ENCODE measurements around the gene SSR1.
"Not testable (repeated sequence)": the region's sequence is repeated elsewhere in the genome, so short reads cannot be mapped to it uniquely, and the experiment has no call there.

The SSR1 gene

DNA sequence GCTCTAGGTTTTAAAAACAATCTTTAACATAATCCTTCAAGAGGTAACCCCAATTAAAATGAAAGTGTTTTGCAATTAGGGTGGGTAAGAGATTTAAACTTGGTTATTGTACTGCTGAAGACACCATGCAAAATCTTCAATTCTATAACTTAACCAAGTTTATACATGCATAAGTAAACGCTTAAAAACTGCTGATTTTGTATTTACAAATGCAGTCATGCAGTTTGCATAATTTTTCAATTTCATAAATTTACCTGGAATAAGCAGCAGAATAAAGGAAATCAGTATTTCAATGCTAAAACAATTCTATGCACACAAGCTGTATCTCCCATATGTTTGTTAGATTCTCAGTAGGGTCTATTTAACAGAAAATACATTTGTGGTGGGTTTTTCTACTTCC is 22.9 kb downstream of the SSR1 start:
- DNase-seq (ENCODE audit: extremely low spot score, insufficient read length, low read depth) = no peak

DNA sequence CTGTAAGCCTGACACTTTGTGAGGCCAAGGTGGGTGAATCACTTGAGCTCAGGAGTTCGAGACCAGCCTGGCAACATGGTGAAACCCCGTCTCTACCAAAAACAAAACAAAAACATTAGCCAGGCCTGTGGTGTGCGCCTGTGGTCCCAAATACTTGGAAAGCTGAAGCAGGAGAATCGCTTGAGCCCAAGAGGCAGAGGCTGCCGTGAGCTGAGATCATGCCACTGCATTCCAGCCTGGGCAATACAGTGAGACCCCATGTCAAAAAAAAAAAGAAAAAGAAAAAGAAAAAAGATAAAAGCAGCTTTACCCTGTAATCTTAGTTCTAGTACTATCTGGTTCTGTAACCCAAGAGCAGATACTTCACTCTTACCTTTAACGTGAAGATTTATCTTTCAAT is 27.6 kb downstream of the SSR1 start:
- no peak for FAIRE-seq
- no peak for DNase-seq (ENCODE audit: extremely low spot score, insufficient read length, low read depth)

More for the DNA sequence above, 22.9 kb downstream of the SSR1 start:
- FAIRE-seq = no peak

DNA sequence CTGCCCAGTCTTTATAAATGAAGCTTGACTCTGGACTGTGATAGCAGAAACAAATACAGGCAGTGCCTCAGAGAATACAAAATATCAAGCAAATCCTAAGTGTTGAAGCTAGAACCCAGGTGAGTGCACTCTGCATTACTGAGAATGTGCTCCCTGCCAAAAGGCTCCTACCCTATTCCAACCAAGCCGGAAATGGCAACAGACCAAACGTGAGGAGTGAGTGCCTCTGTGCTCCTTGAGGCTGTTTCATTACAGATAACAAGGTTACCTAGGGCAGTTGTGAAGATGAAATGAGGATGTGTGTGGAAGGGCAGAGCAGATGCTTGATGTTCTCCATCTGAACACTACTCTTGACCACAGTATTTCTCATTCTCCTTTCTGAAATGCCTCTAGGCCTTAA is 29.3 kb downstream of the SSR1 start:
- DNase-seq (ENCODE audit: extremely low spot score, insufficient read length, low read depth) = no peak
- FAIRE-seq = no peak

DNA sequence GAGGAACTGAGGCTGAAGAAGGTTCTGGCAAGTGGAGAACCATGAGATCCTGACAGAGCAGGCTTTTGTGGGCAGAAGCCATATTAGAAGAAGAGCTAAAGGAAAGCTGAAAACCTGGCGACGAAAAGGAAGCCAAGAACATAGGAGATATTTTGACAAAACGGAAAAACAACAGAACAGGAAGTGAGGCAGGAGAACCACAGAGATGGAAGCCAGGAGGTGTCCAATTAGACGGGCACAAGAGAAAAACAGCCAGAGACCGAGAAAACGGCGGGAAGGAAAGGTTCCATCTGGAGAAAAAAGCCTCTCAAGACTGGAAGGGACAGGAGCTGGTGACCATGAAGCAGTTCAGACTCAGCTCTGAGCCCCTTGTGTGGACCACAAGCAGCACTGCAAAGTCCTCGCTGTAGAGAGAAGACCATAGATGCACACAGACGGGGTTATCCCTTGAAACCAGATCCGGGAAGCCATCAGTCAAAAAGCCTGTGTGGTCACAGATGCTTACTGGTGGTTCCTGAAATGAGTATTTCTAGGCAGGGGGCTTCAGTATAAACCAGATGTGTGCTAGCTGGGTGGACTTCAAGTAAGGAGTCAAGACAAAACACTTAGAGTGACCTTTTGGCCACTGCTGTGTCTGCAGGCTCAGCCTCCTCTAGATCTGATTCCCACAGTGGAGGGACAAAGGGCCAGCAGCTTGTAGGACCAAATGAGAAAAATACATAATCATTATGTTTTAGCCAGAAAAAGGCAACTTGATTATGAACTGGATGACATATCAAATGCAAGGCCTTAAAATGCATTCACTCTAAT is 30.7 kb downstream of the SSR1 start:
- FAIRE-seq (no peak), DNase-seq (ENCODE audit: extremely low spot score, insufficient read length, low read depth) (no peak)

DNA sequence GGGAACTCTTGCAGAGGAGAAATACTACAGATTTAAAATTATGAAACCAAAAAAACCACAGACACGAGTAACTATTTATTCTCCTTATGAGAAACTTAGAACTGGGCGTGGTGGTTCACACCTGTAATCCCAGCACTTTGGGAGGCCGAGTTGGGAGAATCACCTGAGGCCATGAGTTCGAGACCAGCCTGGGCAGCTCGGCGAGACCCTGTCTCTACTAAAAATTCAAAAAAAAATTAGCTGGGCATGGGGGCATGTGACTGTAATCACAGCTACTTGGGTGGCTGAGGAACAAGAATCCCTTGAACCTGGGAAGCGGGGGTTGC is 36.8 kb downstream of the SSR1 start:
- DNase-seq (ENCODE audit: extremely low spot score, insufficient read length, low read depth) (no peak), FAIRE-seq (no peak)

DNA sequence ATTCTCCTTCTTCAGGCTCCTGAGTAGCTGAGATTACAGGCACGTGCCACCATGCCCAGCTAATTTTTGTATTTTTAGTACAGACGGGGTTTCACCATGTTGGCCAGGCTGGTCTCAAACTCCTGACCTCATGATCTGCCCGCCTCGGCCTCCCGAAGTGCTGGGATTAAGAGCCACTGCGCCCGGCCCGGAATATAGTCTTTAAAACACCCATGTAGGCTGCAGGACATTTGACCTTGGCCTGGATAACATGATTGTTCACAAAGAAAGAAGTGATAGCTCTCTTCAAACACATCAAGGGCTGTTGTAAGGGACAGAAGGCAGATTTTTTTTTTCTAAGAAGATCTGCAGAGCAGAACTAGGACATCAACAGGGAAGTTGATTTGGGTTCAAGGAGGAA is 38.5 kb downstream of the SSR1 start:
- not testable (repeated sequence) for DNase-seq (ENCODE audit: extremely low spot score, insufficient read length, low read depth); FAIRE-seq

DNA sequence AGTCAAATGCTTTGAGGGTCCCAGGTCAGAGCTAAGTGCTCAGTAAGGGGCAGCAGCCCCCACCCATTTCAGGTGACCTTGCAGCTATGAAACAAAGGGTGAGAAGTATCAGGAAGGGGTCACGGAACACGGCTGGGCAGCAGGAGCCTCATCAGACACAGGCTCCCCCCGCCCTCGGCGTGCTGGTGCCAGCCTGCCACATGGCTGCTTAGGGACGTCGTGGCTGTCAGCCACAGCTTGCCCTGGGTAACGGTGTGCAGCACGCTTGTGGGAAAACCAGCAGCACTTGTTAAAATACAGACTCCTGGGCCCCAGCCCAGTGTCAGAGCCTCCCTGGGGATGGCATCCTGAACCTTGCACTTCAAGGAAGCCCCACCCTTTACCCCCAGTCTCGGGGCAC is 39.3 kb downstream of the SSR1 start:
- DNase-seq (ENCODE audit: extremely low spot score, insufficient read length, low read depth) (no peak), FAIRE-seq (no peak)

DNA sequence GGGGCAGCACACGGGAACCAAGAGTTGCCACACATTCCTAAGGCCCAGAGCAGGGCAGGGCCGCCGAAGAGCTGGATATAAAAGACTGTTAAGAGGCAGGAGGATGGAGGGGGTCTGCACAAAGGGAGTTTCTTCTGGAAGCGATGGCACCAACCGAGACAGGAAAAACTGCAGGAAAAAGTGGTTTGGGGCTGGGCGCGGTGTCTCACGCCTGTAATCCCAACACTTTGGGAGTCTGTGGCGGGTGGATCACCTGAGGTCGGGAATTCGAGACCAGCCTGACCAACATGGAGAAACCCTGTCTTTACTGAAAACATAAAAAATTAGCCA is 41.8 kb downstream of the SSR1 start:
- no peak for DNase-seq (ENCODE audit: extremely low spot score, insufficient read length, low read depth)
- FAIRE-seq = no peak

DNA sequence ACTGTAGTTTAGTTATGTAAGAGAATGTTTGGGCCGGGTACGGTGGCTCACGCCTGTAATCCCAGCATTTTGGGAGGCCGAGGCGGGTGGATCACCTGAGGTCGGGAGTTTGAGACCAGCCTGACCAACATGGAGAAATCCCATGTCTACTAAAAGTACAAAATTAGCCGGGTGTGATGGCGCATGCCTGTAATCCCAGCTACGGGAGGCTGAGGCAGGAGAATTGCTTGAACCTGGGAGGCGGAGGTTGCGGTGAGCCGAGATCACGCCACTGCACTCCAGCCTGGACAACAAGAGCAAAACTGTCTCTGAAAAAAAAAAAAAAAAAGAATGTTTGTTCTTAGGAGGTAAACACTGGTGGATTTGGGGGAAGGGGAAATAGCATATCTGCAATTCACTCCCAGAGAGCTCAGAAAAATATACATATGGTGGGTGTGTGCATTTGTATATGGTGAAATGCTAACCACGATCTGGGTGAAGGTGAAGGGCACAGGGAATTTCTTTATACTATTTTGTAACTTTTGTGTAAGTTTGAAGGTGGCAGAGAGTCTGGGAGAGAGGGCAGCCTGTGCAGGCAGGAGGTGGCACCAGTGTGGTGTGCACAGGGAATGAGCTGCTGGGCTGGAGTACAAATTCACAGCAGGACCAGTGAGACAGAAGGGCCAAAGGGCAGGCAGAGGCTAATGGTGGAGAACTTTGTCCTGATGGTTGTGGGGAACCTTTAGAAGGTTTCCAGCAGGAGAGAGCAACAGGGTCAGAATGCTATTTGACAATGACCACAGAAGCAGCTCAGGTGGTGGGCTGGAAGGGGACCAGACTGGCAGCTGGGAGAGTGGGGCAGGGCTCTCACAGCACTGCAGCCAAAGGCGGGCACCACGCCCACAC is 42.4 kb downstream of the SSR1 start:
- DNase-seq (ENCODE audit: extremely low spot score, insufficient read length, low read depth) = no peak
- FAIRE-seq = no peak

DNA sequence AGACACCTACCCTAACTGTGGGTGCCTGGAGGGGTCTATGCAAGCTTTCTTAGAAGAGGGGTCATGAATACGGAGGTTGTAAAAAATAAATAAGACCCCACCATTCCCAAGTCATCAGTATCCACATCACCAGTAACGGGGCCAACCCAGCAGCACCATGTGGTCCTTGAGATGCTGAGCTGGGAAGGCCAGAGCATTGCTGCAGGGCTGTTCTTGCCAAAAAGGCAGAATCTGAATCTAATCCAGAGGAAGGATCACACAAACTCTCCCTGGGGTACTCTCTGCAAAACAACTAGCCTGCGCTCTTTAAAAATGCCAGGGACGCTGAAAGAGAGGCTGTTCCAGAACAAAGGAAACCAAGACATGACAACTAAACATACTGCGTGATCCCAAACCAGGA is 43.2 kb downstream of the SSR1 start:
- no peak for FAIRE-seq
- no peak for DNase-seq (ENCODE audit: extremely low spot score, insufficient read length, low read depth)

DNA sequence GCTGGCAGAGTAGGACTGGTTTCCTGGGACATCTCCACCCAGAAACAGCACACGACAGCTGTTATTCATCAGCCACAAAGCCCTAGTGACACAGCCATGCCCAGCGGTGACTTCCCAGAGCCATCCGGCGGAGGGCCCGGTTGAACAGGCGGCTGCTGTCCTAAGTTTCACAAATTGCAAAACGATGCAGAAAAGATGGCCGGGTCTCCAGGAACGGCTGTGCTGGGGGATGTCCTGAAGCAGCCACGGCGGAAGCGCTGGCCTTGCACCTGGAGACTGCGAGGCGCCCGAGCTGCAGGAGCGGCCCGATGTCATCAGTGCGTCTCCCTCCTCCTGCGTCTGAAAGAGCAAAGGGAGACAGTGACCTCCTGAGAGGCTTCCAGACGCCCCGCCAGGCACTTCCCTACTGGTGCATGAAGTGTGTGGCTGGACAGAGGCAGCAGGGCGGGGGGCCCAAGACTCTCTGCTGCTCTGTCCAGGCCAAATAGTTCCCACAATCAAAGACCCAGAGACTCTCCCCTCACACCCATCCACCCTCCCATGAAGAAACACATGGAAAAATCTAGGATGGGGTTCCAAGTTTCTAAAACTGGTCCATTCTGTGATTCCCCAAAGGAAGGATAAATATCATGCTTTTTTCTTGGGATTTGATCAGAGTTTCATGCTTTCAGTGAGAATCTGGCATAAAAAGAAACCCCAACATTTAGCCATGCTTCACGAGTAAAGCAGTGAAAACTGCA is 44.0 kb downstream of the SSR1 start:
- FAIRE-seq (no peak), DNase-seq (ENCODE audit: extremely low spot score, insufficient read length, low read depth) (no peak)

DNA sequence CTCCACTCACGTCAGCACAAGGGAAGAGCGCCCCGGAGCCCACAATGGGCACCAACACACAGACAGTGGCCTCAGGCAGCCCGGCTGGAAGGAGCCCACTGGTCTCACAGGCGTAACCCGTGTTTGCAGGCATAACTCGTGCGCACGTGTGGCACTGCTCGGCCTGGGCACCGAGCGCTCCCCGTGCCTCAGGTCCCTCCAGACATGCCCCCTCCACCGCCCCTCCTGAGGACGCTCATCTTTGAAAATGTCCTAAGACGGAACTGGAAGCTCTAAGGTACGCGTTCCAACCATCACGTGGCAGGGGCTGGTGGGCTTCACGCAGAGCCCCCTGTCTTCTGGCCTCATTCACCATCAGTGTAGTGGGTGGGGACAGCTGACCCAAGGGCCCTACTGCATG is 44.6 kb downstream of the SSR1 start:
- no peak for FAIRE-seq
- no peak for DNase-seq (ENCODE audit: extremely low spot score, insufficient read length, low read depth)

DNA sequence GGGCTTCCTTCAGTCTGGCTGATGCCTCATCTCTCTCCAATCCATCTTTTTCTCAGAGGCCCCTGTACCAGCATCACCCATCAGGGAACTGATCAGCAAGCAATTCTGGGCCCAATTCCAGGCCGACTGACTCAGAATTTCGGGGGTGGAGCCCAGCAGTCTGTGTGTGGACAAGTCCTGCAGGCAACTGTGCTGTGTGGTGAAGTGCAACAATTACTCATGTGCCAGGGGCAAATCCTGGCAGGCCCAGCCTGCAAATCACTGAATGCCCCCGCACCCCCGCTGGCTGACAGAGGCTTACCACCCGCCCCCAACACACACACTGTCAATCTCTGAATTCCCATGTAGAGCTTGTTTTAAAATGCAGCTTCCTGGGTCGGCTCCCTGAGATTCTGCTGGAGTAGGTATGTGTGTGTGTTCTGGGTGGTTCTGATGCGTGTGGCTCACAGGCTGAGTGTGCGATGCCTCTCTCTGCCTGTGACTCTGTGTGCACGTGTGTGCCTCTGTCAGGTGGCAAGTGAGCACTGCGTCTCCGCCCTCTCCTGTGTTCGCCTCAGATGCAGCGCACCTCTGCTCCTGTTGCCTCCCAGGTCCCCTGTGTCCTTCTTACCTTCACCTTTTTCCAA is 45.4 kb downstream of the SSR1 start:
- FAIRE-seq = no peak

DNA sequence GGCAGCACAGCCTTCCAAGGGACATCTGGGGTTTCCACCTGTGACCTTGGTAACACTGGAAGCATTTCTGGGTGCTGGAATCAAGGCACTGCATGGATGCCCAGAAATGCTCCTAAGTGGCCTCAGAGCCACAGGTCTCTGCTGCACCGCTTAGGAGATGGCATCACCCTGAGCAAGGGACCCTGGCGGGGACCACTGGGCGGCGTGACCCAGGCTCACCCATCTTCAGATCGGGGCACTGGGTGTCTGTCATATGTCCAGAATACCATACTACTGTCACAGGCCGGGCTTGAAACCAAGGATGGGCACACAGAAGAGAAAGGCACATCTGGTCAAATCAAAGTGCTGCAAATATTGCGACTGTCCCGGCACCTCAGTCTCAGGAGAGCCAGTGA is 45.9 kb downstream of the SSR1 start:
- DNase-seq (ENCODE audit: extremely low spot score, insufficient read length, low read depth) (no peak), FAIRE-seq (no peak)

More for the DNA sequence above, 45.4 kb downstream of the SSR1 start:
- no peak for DNase-seq (ENCODE audit: extremely low spot score, insufficient read length, low read depth)

DNA sequence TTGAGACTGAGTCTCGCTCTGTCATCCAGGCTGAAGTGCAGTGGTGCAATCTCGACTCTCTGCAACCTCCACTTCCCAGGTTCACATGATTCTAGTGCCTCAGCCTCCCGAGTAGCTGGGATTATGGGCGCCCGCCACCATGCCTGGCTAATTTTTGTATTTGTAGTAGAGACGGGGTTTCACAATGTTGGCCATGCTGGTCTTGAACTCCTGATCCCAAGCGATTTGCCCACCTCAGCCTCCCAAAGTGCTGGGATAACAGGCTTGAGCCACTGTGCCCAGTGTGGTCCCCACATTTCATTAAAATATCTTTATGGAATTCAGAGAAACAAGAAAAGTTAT is 47.6 kb downstream of the SSR1 start:
- FAIRE-seq; DNase-seq (ENCODE audit: extremely low spot score, insufficient read length, low read depth): not testable (repeated sequence)

DNA sequence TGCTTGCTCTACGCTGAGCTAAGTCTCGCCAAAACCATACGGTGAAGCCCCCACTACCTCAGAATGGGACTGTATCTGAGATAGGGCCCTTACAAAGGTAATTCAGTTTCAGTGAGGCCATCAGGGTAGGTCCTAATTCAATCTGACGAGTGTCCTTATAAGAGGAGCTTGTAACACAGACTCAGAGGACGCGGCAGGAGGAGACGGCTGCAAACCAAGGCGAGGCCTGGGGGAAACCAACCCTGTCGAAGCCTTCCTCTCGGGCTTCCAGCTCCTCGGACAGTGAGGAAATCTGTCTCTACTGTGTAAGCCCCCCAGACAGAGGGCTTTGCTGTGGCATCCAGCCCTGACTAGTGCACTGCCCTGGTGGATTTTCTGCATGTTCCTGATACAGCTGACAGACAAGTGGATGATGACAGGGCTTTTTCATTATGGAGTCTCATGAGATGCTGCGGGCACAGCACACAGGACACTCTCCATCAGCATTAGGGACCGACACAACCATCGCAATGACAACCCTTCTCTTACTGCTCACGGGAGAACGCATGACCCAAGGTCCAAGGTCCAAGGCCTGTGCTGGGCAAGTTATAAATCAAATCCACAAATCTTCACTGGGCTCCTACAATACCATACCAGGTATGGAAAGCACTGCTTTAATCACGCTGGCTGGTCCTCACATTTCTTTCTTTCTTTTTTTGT is 48.2 kb downstream of the SSR1 start:
- DNase-seq (ENCODE audit: extremely low spot score, insufficient read length, low read depth) = no peak
- FAIRE-seq = no peak

DNA sequence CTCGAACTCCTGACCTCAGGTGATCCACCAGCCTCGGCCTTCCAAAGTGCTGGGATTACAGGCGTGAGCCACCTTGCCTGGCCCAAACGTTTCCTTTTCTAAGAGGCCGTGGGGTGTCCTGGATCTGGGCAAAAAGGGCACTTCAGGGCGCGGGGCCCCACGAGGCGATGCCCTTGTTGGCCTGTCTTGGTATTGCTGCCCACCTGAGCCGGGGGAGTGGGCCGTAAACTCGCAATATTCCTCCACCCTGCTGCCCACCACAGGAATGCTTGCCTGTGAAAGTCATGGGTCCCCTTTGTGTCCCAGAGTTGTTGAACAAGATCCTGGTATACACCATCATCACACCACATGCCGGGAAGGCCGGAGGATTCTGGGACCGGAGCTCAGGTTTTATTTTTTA is 49.0 kb downstream of the SSR1 start:
- FAIRE-seq (no peak), DNase-seq (ENCODE audit: extremely low spot score, insufficient read length, low read depth) (no peak)

DNA sequence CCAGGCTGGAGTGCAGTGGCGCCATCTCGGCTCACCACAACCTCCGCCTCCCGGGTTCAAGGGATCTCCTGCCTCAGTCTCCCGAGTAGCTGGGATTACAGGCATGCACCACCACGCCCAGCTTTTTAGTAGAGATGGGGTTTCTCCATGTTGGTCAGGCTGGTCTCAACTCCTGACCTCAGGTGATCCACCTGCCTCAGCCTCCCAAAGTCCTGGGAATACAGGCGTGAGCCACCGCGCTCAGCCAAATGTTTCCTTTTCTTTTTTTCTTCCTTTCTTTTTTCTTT is 49.5 kb downstream of the SSR1 start:
- DNase-seq (ENCODE audit: extremely low spot score, insufficient read length, low read depth); FAIRE-seq: not testable (repeated sequence)

DNA sequence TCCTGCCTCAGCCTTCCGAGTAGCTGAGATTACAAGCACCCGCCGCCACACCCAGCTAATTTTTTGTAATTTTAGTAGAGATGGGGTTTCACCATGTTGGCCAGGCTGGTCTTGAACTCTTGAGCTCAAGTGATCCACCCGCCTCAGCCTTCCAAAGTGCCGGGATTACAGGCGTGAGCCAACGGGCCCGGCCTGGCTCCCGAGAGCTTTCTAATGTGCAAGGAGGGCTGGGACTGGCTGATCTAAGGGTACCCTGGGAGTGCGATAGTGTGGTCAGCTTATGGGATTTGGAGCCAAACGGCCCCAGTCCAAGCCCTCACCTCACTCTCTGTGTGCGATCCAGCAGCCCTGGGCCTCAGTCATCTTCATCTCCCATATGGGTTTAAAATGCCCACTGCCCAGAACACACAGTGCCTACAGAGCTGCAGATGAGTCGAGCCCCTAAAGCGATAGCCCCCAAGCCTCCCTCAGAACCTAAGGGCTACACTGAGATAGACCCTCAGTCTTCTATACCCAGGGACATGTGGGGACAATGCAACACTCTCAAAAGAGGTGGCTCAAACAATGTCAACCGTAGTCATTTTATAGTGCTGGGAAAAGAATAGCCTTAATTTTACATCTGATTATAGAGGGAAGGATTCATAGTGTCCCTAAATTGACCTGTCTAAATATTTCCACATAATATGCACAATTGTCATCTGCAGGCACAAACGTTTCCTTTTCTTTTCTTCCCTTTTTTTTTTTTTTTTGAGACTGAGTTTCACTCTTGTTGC is 50.1 kb downstream of the SSR1 start:
- FAIRE-seq = no peak
- DNase-seq (ENCODE audit: extremely low spot score, insufficient read length, low read depth) = no peak
